ENCODE measurements around the gene MAP3K10. TPM values are rescaled to one million over a fixed set of nuclear protein-coding genes. Genes with fewer than 3 reads are reported as not detected.
A peak's percentile ranks its signal among the peaks of the same experiment; 100 is the strongest.

MAP3K10 gene
- total and polyA plus RNA-seq, 4 donors = 7.0 to 28.8 (median 20.5) TPM

GRCh38 chr19:40149501-40149900, 41.7 kb upstream of the MAP3K10 start:
- 80 to 88% methylated on average over 3 of the region's 3 CpGs for WGBS, 2 donors
- H3K27ac ChIP-seq (ENCODE audit: low read depth in 1 of 2, low read length in 2 of 2) = no peak overlapping the region
- no peaks in the 10 kb centered on the region for H3K27me3 ChIP-seq (ENCODE audit: control insufficient read depth in 1 of 2, insufficient read depth in 2 of 2, low read length in 1 of 2)
- no peaks in the 10 kb centered on the region for H3K36me3 ChIP-seq (ENCODE audit: control insufficient read depth in 1 of 2, insufficient read depth in 2 of 2, low read length in 1 of 2)
- no peaks in the 10 kb centered on the region for H3K9me3 ChIP-seq (ENCODE audit: control insufficient read depth, low read length)
- H3K4me1 ChIP-seq (ENCODE audit: control insufficient read depth in 1 of 2, insufficient read depth in 2 of 2, low read length in 2 of 2) = no peaks in the 10 kb centered on the region
- intact Hi-C loops (cut with DNase I) = no loop called here
- H3K4me3 ChIP-seq (ENCODE audit: low read length in 2 of 2) = no peak overlapping the region
- ATAC-seq (ENCODE audit: low FRiP score) (no peak), DNase-seq (no peak)

- no peaks in the 10 kb centered on the region for H3K36me3 ChIP-seq (ENCODE audit: control insufficient read depth in 1 of 2, insufficient read depth in 2 of 2, low read length in 1 of 2)
- WGBS, 2 donors = 66 to 71% methylated on average over 5 of the region's 5 CpGs
- intact Hi-C loops (cut with DNase I) = no loop called here
- H3K27me3 ChIP-seq (ENCODE audit: control insufficient read depth in 1 of 2, insufficient read depth in 2 of 2, low read length in 1 of 2) = no peaks in the 10 kb centered on the region
- no peaks in the 10 kb centered on the region for H3K9me3 ChIP-seq (ENCODE audit: control insufficient read depth, low read length)
- H3K4me1 ChIP-seq (ENCODE audit: control insufficient read depth in 1 of 2, insufficient read depth in 2 of 2, low read length in 2 of 2) = no peaks in the 10 kb centered on the region
- no peak for ATAC-seq (ENCODE audit: low FRiP score)
- DNase-seq = no peak
- H3K27ac ChIP-seq (ENCODE audit: low read depth in 1 of 2, low read length in 2 of 2) = no peak overlapping the region
- no peak overlapping the region for H3K4me3 ChIP-seq (ENCODE audit: low read length in 2 of 2)
Observed at GRCh38 chr19:40150170-40150569, 41.1 kb upstream of the MAP3K10 start.

- H3K36me3 ChIP-seq (ENCODE audit: control insufficient read depth in 1 of 2, insufficient read depth in 2 of 2, low read length in 1 of 2) = no peaks in the 10 kb centered on the region
- no peaks in the 10 kb centered on the region for H3K9me3 ChIP-seq (ENCODE audit: control insufficient read depth, low read length)
- no peaks in the 10 kb centered on the region for H3K27me3 ChIP-seq (ENCODE audit: control insufficient read depth in 1 of 2, insufficient read depth in 2 of 2, low read length in 1 of 2)
- 72 to 76% methylated on average over 11 of the region's 11 CpGs for WGBS, 2 donors
- no peak overlapping the region for H3K4me3 ChIP-seq (ENCODE audit: low read length in 2 of 2)
- intact Hi-C loops (cut with DNase I) = no loop called here
- DNase-seq (no peak), ATAC-seq (ENCODE audit: low FRiP score) (no peak)
- no peaks in the 10 kb centered on the region for H3K4me1 ChIP-seq (ENCODE audit: control insufficient read depth in 1 of 2, insufficient read depth in 2 of 2, low read length in 2 of 2)
- no peak overlapping the region for H3K27ac ChIP-seq (ENCODE audit: low read depth in 1 of 2, low read length in 2 of 2)
Observed at GRCh38 chr19:40154121-40154680, 37.0 kb upstream of the MAP3K10 start.

- peak in 1 of 2 donors; percentile 43 for DNase-seq
- H3K27ac ChIP-seq (ENCODE audit: low read depth in 1 of 2, low read length in 2 of 2) = no peak overlapping the region
- 58 to 67% methylated on average over 8 of the region's 8 CpGs for WGBS, 2 donors
- no peaks in the 10 kb centered on the region for H3K27me3 ChIP-seq (ENCODE audit: control insufficient read depth in 1 of 2, insufficient read depth in 2 of 2, low read length in 1 of 2)
- no peaks in the 10 kb centered on the region for H3K9me3 ChIP-seq (ENCODE audit: control insufficient read depth, low read length)
- no peaks in the 10 kb centered on the region for H3K36me3 ChIP-seq (ENCODE audit: control insufficient read depth in 1 of 2, insufficient read depth in 2 of 2, low read length in 1 of 2)
- no peak overlapping the region for H3K4me3 ChIP-seq (ENCODE audit: low read length in 2 of 2)
- intact Hi-C loops (cut with DNase I) = no loop called here
- H3K4me1 ChIP-seq (ENCODE audit: control insufficient read depth in 1 of 2, insufficient read depth in 2 of 2, low read length in 2 of 2) = no peaks in the 10 kb centered on the region
- ATAC-seq (ENCODE audit: low FRiP score) = no peak
Observed at GRCh38 chr19:40155749-40156265, 35.4 kb upstream of the MAP3K10 start.

GRCh38 chr19:40157059-40157458, 34.2 kb upstream of the MAP3K10 start:
- intact Hi-C loops (cut with DNase I) = no loop called here
- ATAC-seq (ENCODE audit: low FRiP score) (no peak), DNase-seq (no peak)
- H3K27ac ChIP-seq (ENCODE audit: low read depth in 1 of 2, low read length in 2 of 2) = no peak overlapping the region
- no peaks in the 10 kb centered on the region for H3K27me3 ChIP-seq (ENCODE audit: control insufficient read depth in 1 of 2, insufficient read depth in 2 of 2, low read length in 1 of 2)
- H3K4me1 ChIP-seq (ENCODE audit: control insufficient read depth in 1 of 2, insufficient read depth in 2 of 2, low read length in 2 of 2) = no peaks in the 10 kb centered on the region
- H3K4me3 ChIP-seq (ENCODE audit: low read length in 2 of 2) = no peak overlapping the region
- WGBS, 2 donors = 79 to 80% methylated on average over 6 of the region's 6 CpGs
- H3K36me3 ChIP-seq (ENCODE audit: control insufficient read depth in 1 of 2, insufficient read depth in 2 of 2, low read length in 1 of 2) = no peaks in the 10 kb centered on the region
- no peaks in the 10 kb centered on the region for H3K9me3 ChIP-seq (ENCODE audit: control insufficient read depth, low read length)

- Histone ChIP-seq H3K27ac (ENCODE audit: low read depth in 1 of 2, low read length in 2 of 2) (no peak overlapping the region), H3K27me3 (ENCODE audit: control insufficient read depth in 1 of 2, insufficient read depth in 2 of 2, low read length in 1 of 2) (no peaks in the 10 kb centered on the region), H3K36me3 (ENCODE audit: control insufficient read depth in 1 of 2, insufficient read depth in 2 of 2, low read length in 1 of 2) (no peaks in the 10 kb centered on the region), H3K4me1 (ENCODE audit: control insufficient read depth in 1 of 2, insufficient read depth in 2 of 2, low read length in 2 of 2) (no peaks in the 10 kb centered on the region), H3K4me3 (ENCODE audit: low read length in 2 of 2) (no peak overlapping the region), H3K9me3 (ENCODE audit: control insufficient read depth, low read length) (no peaks in the 10 kb centered on the region)
- WGBS, 2 donors = 84% methylated on average over 5 of the region's 5 CpGs
- no peak for DNase-seq
- intact Hi-C loops (cut with DNase I) = no loop called here
- ATAC-seq (ENCODE audit: low FRiP score) = no peak
Observed at GRCh38 chr19:40159744-40160143, 31.5 kb upstream of the MAP3K10 start.

- H3K4me3 ChIP-seq (ENCODE audit: low read length in 2 of 2) = no peak overlapping the region
- no peak for ATAC-seq (ENCODE audit: low FRiP score)
Observed at GRCh38 chr19:40162104-40162503, 29.1 kb upstream of the MAP3K10 start.

GRCh38 chr19:40163541-40164129, 27.6 kb upstream of the MAP3K10 start:
- Histone ChIP-seq H3K36me3 (ENCODE audit: control insufficient read depth in 1 of 2, insufficient read depth in 2 of 2, low read length in 1 of 2) (no peaks in the 10 kb centered on the region), H3K27me3 (ENCODE audit: control insufficient read depth in 1 of 2, insufficient read depth in 2 of 2, low read length in 1 of 2) (no peaks in the 10 kb centered on the region), H3K9me3 (ENCODE audit: control insufficient read depth, low read length) (no peaks in the 10 kb centered on the region), H3K4me1 (ENCODE audit: control insufficient read depth in 1 of 2, insufficient read depth in 2 of 2, low read length in 2 of 2) (no peaks in the 10 kb centered on the region), H3K27ac (ENCODE audit: low read depth in 1 of 2, low read length in 2 of 2) (no peak overlapping the region), H3K4me3 (ENCODE audit: low read length in 2 of 2) (no peak overlapping the region)
- WGBS, 2 donors = 76 to 85% methylated on average over 4 of the region's 4 CpGs
- no peak for DNase-seq
- ATAC-seq (ENCODE audit: low FRiP score) = no peak
- intact Hi-C loops (cut with DNase I) = no loop called here

More at GRCh38 chr19:40162104-40162503, 29.1 kb upstream of the MAP3K10 start:
- Histone ChIP-seq H3K27me3 (ENCODE audit: control insufficient read depth in 1 of 2, insufficient read depth in 2 of 2, low read length in 1 of 2) (no peaks in the 10 kb centered on the region), H3K27ac (ENCODE audit: low read depth in 1 of 2, low read length in 2 of 2) (no peak overlapping the region), H3K9me3 (ENCODE audit: control insufficient read depth, low read length) (no peaks in the 10 kb centered on the region), H3K36me3 (ENCODE audit: control insufficient read depth in 1 of 2, insufficient read depth in 2 of 2, low read length in 1 of 2) (no peaks in the 10 kb centered on the region), H3K4me1 (ENCODE audit: control insufficient read depth in 1 of 2, insufficient read depth in 2 of 2, low read length in 2 of 2) (no peaks in the 10 kb centered on the region)
- 85 to 86% methylated on average over 3 of the region's 3 CpGs for WGBS, 2 donors
- intact Hi-C loops (cut with DNase I) = no loop called here
- DNase-seq = no peak

GRCh38 chr19:40165362-40165937, 25.8 kb upstream of the MAP3K10 start:
- DNase-seq = peak; percentile 77 to 84
- Histone ChIP-seq H3K36me3 (ENCODE audit: control insufficient read depth in 1 of 2, insufficient read depth in 2 of 2, low read length in 1 of 2) (no peaks in the 10 kb centered on the region), H3K4me3 (ENCODE audit: low read length in 2 of 2) (no peak overlapping the region), H3K27ac (ENCODE audit: low read depth in 1 of 2, low read length in 2 of 2) (no peak overlapping the region), H3K27me3 (ENCODE audit: control insufficient read depth in 1 of 2, insufficient read depth in 2 of 2, low read length in 1 of 2) (no peaks in the 10 kb centered on the region), H3K9me3 (ENCODE audit: control insufficient read depth, low read length) (no peaks in the 10 kb centered on the region), H3K4me1 (ENCODE audit: control insufficient read depth in 1 of 2, insufficient read depth in 2 of 2, low read length in 2 of 2) (no peaks in the 10 kb centered on the region)
- no peak for ATAC-seq (ENCODE audit: low FRiP score)
- intact Hi-C loops (cut with DNase I) = no loop called here
- 6 to 11% methylated on average over 10 of the region's 10 CpGs for WGBS, 2 donors
